Stomach (tissue), 9 donors: ENCODE results near the gene ZNF280B. TPM values are rescaled to one million over a fixed set of nuclear protein-coding genes. Genes with fewer than 3 reads are reported as not detected.
"Not testable (repeated sequence)": the region's sequence is repeated elsewhere in the genome, so short reads cannot be mapped to it uniquely, and the experiment has no call there.

Experiments
- DNase-seq, 2 donors: peaks; one replicate each; pipeline versions ENCODE4 v3.0.0 to v3.0.0-alpha.2; 2013 to 2019
- H3K27ac ChIP-seq, 5 donors: fragments of 200-600 bp in 4 of 5; sonication (generic) in 4 of 5; one replicate each; pipeline ENCODE4 v1.5.1; 2013 to 2019; ENCODE audit warnings: mild to moderate bottlenecking in 1 of 5, moderate library complexity in 1 of 5
- H3K27me3 ChIP-seq, 3 donors: fragments of 200-600 bp; sonication (generic); one replicate each; pipeline ENCODE4 v1.5.1; 2017 to 2019; ENCODE audit warnings: mixed run types in 1 of 3
- H3K36me3 ChIP-seq, 4 donors: fragments of 200-600 bp; sonication (generic); 1 replicate in 3 of 4; 2 replicates in 1 of 4; pipeline ENCODE4 v1.5.1; 2016 to 2019
- H3K4me1 ChIP-seq, 4 donors: fragments of 200-600 bp; sonication (generic); one replicate each; pipeline ENCODE4 v1.5.1; 2016 to 2019
- H3K4me3 ChIP-seq, 4 donors: fragments of 200-600 bp; sonication (generic) in 3 of 4; one replicate each; pipeline ENCODE4 v1.5.1; 2016 to 2019; ENCODE audit warnings: mild to moderate bottlenecking in 1 of 4
- H3K9me3 ChIP-seq, 4 donors: fragments of 200-600 bp; sonication (generic); one replicate each; pipeline ENCODE4 v1.5.1; 2016 to 2019
- EP300 ChIP-seq: sonication (generic); formaldehyde crosslinking; IDR thresholded peaks from one replicate; pipeline ENCODE4 v1.6.1; 2017; ENCODE audit warnings: antibody characterized with exemption
- POLR2A ChIP-seq, 4 donors: fragments of 450-650 bp; IDR thresholded peaks; one replicate each; pipeline ENCODE4 v1.6.1; 2016; ENCODE audit warnings: antibody characterized with exemption in 4 of 4, control low read depth in 2 of 4, mild to moderate bottlenecking in 1 of 4, moderate library complexity in 1 of 4
- POLR2AphosphoS5 ChIP-seq, 3 donors: sonication (generic); formaldehyde crosslinking; IDR thresholded peaks; one replicate each; pipeline ENCODE4 v1.6.1; 2016; ENCODE audit warnings: antibody characterized with exemption in 3 of 3
- WGBS, 5 donors: extraction: QIAGEN DNeasy Blood & Tissue Kit in 3 of 5; methylation state at CpG; one replicate each; pipeline versions ENCODE4 v1.1.5 to v1.1.7; 2013 to 2018; 5-methylcytosine and 5-hydroxymethylcytosine counted together
- intact Hi-C: fragments of 100-400 bp; cut with DNase I; formaldehyde crosslinking; loops from one replicate; pipeline ENCODE4 v1.15.1; 2023; ENCODE audit warnings: low total_unique reads
- polyA plus RNA-seq, 3 donors: library from polyadenylated mRNA; stranded (reverse); fragments of 200-250 nt; gene quantifications; one replicate each; pipeline ENCODE4 v1.2.3, GENCODE V29; 2013
- total RNA-seq, 5 donors: library from RNA; depleted of rRNA; stranded (reverse); fragments of >200 nt; gene quantifications; one replicate each; pipeline versions ENCODE4 v1.1.0 to v1.2.3, GENCODE V29; 2014 to 2016
- TF ChIP-seq, protein P1 (sequence below), 7 experiments: fragments of 450-650 bp in 4 of 7; fragments of 200-600 bp in 3 of 7; sonication (generic) in 3 of 7; IDR thresholded peaks; one replicate each; pipeline ENCODE4 v1.5.1; 2016 to 2019; ENCODE audit warnings: antibody characterized with exemption in 7 of 7, control low read depth in 2 of 7, mild to moderate bottlenecking in 1 of 7
- donor health status: healthy with polysubstance abuse.
- donor health status: Bipolar disorder and iron deficiency.
- donor health status: healthy.

Gene ZNF280B
- total and polyA plus RNA-seq, 8 donors = under 0.01 to 1.3 (median 0.15) TPM; not detected in 1

DNA sequence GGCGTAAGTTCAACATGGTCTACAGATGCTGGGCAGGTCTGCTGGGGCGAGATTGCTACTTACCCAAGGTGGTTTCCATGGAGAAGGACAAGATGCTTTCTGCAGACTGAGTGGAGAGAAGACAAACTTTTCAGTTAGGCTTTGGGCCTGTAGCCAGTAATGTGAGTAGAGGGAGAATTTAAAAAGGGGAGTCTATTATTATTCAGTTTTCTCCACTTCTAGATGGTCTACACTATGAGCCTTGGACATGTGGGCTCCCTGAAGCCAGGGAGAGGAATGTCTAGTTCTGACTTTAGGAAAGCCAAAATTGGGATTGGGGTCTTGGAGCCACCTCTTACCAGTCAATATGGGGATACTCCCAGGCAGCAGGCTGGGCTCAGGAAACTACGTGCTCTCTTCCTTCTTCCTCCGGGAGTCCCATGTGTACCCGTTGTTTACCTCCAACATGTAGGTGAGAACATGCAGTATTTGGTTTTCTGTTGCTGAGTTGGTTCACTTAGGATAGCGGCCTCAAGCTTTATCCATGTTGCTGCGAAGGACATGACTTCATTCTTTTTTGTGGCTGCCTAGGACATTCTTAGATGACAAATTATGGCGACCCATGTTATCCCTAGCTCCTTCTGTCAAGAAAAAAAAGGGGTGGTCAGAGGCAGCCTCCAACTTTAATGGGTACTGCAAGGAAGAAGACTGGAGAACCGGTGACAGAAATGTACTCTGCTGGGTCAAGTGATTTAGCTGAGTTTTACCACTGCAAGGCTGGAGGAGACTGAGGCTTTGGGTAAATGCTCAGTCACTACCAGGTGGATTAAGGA, 26.3 kb upstream of the ZNF280B start:
- DNase-seq = no peak
- TF ChIP-seq, protein P1, sequence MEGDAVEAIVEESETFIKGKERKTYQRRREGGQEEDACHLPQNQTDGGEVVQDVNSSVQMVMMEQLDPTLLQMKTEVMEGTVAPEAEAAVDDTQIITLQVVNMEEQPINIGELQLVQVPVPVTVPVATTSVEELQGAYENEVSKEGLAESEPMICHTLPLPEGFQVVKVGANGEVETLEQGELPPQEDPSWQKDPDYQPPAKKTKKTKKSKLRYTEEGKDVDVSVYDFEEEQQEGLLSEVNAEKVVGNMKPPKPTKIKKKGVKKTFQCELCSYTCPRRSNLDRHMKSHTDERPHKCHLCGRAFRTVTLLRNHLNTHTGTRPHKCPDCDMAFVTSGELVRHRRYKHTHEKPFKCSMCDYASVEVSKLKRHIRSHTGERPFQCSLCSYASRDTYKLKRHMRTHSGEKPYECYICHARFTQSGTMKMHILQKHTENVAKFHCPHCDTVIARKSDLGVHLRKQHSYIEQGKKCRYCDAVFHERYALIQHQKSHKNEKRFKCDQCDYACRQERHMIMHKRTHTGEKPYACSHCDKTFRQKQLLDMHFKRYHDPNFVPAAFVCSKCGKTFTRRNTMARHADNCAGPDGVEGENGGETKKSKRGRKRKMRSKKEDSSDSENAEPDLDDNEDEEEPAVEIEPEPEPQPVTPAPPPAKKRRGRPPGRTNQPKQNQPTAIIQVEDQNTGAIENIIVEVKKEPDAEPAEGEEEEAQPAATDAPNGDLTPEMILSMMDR (IDR thresholded peaks at IDR 0.05) = no peak
- no peak for TF ChIP-seq POLR2A (IDR thresholded peaks at IDR 0.05)
- TF ChIP-seq EP300 = no peak
- no peak for TF ChIP-seq POLR2AphosphoS5 (IDR thresholded peaks at IDR 0.05)
- no peak overlapping the region for H3K27ac ChIP-seq
- 79 to 88% (median 84%) methylated on average over 9 of the region's 9 CpGs for WGBS, 5 donors
- no peaks in the 10 kb centered on the region for H3K4me1 ChIP-seq
- H3K4me3 ChIP-seq = no peak overlapping the region
- H3K27me3 ChIP-seq = peaks cover 0 to 18% (median 0%) of the 10 kb centered on the region in 3 donors
- no peaks in the 10 kb centered on the region for H3K36me3 ChIP-seq
- intact Hi-C loops = no loop called here
- H3K9me3 ChIP-seq = peaks cover 0 to 2% (median 0%) of the 10 kb centered on the region in 4 donors

DNA sequence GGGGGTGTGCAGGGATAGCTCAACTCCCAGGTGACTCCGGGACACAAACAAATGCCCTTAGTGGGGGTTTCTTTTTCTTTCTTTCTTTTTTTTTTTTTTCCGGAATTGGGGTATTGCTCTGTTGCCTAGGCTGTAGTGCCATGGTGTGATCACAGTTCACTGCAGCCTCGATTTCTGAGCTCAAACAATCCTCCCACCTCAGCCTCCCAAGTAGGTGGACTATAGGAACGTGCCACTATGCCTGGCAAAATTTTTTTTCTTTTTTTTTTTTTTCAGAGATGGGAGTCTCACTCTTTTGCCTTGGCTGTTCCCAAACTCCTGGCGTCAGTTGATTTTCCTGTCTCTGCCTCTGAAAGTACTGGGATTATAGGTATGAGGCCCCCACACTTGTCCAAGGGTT, 25.3 kb upstream of the ZNF280B start:
- DNase-seq = no peak
- Histone ChIP-seq H3K27me3 (peaks cover 0 to 18% (median 0%) of the 10 kb centered on the region in 3 donors), H3K27ac (no peak overlapping the region), H3K9me3 (no peaks in the 10 kb centered on the region), H3K36me3 (no peaks in the 10 kb centered on the region), H3K4me3 (no peak overlapping the region), H3K4me1 (no peaks in the 10 kb centered on the region)
- intact Hi-C loops = no loop called here
- 68 to 73% (median 69%) methylated on average over 5 of the region's 5 CpGs for WGBS, 5 donors
- TF ChIP-seq, protein P1 (IDR thresholded peaks at IDR 0.05) = no peak

DNA sequence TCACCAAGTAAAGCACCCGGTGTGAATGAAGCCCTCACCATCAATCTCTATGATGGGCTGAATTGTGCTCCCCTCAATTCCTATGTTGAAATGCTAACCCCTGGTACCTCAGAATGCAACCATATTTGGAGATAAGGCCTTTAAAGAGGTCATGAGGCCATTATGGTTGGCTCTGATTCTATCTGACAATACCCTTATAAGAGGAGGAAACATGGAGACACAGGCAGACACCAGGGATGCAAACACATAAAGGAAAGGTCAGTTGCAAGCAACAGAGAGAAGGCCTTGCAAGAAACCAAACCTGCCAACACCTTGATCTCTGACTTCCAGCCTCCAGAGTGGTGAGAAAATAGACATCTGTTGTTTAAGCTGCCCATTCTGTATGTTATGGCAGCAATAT, 24.9 kb upstream of the ZNF280B start:
- WGBS, 5 donors = 79 to 93% (median 89%) methylated on average over 1 of the region's 1 CpG
- no peak overlapping the region for H3K4me3 ChIP-seq
- peaks cover 0 to 18% (median 0%) of the 10 kb centered on the region in 3 donors for H3K27me3 ChIP-seq
- H3K27ac ChIP-seq = no peak overlapping the region
- TF ChIP-seq, protein P1 (IDR thresholded peaks at IDR 0.05) = no peak
- TF ChIP-seq EP300 = no peak
- no peak for TF ChIP-seq POLR2A (IDR thresholded peaks at IDR 0.05)
- TF ChIP-seq POLR2AphosphoS5 (IDR thresholded peaks at IDR 0.05) = no peak
- H3K9me3 ChIP-seq = no peaks in the 10 kb centered on the region
- DNase-seq = no peak
- intact Hi-C loops = no loop called here
- no peaks in the 10 kb centered on the region for H3K36me3 ChIP-seq
- H3K4me1 ChIP-seq = no peaks in the 10 kb centered on the region

DNA sequence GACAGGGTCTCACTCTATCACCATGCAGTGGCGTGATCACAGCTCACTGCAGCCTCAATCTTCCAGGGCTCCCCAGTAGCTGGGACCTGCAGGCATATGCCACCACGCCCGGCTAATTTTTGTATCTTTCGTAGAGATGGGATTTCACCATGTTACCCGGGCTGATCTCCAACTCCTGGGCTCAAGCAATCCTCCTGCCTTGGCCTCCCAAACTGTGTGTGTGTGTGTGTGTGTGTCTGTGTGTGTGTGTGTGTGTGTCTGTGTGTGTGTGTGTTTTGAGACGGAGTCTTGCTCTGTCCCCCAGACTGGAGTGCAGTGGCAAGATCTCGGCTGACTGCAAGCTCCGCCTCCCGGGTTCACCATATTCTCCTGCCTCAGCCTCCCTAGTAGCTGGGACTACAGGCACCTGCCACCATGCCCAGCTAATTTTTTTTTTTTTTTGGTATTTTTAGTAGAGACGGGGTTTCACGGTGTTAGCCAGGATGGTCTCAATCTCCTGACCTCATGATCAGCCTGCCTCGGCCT, 24.1 kb upstream of the ZNF280B start:
- H3K27ac ChIP-seq, intact Hi-C loops, H3K4me1 ChIP-seq, DNase-seq, H3K9me3 ChIP-seq, H3K4me3 ChIP-seq, H3K36me3 ChIP-seq: not testable (repeated sequence)
- H3K27me3 ChIP-seq = peaks cover 0 to 18% (median 0%) of the 10 kb centered on the region in 3 donors
- 81 to 88% (median 87%) methylated on average over 12 of the region's 12 CpGs for WGBS, 5 donors
